Upper lobe of left lung (tissue), 6 donors: ENCODE data around the gene PDGFRA. TPM values are rescaled to one million over a fixed set of nuclear protein-coding genes. Genes with fewer than 3 reads are reported as not detected.

Source experiments
- ATAC-seq, 2 donors: fragments of 200-7000 bp; cut with Tn5 transposase; one replicate each; pipeline ENCODE4 v1.9.1; 2022; ENCODE audit warnings: mild to moderate bottlenecking in 2 of 2, moderate library complexity in 2 of 2; ENCODE audit not compliant: low FRiP score in 2 of 2
- DNase-seq, 2 donors: peaks; one replicate each; pipeline ENCODE4 v3.0.0-alpha.2; 2019 to 2020
- H3K27ac ChIP-seq, 4 donors: fragments of 200-600 bp; sonication (generic); one replicate each; pipeline ENCODE4 v1.5.1; 2016 to 2019
- H3K27me3 ChIP-seq, 4 donors: fragments of 200-600 bp; sonication (generic); one replicate each; pipeline ENCODE4 v1.5.1; 2017 to 2019
- H3K36me3 ChIP-seq, 4 donors: fragments of 200-600 bp; sonication (generic); one replicate each; pipeline ENCODE4 v1.5.1; 2016 to 2019
- H3K4me1 ChIP-seq, 4 donors: fragments of 200-600 bp; sonication (generic); one replicate each; pipeline ENCODE4 v1.5.1; 2018 to 2019
- H3K4me3 ChIP-seq, 4 donors: fragments of 200-600 bp; sonication (generic); one replicate each; pipeline ENCODE4 v1.5.1; 2017 to 2019; ENCODE audit warnings: mild to moderate bottlenecking in 2 of 4, moderate library complexity in 1 of 4
- H3K9me3 ChIP-seq, 4 donors: fragments of 200-600 bp; sonication (generic); one replicate each; pipeline ENCODE4 v1.5.1; 2018 to 2019
- CTCF ChIP-seq, 6 experiments: fragments of 450-650 bp in 4 of 6; fragments of 200-600 bp in 2 of 6; sonication (generic) in 2 of 6; IDR thresholded peaks; one replicate each; pipeline ENCODE4 v1.5.1; 2016 to 2019; ENCODE audit warnings: antibody characterized with exemption in 6 of 6
- EP300 ChIP-seq, 4 donors: sonication (generic); formaldehyde crosslinking; IDR thresholded peaks; one replicate each; pipeline ENCODE4 v1.5.1; 2017; ENCODE audit warnings: antibody characterized with exemption in 4 of 4, control low read depth in 2 of 4
- POLR2A ChIP-seq, 4 donors: fragments of 450-650 bp; IDR thresholded peaks; one replicate each; pipeline ENCODE4 v1.5.1; 2016 to 2017; ENCODE audit warnings: antibody characterized with exemption in 4 of 4, mild to moderate bottlenecking in 2 of 4
- POLR2AphosphoS5 ChIP-seq, 2 donors: sonication (generic); formaldehyde crosslinking; IDR thresholded peaks; one replicate each; pipeline ENCODE4 v1.5.1; 2017; ENCODE audit warnings: antibody characterized with exemption in 2 of 2
- whole genome bisulfite sequencing, 2 donors: methylation state at CpG; one replicate each; pipeline ENCODE4 v1.1.5; 2017 to 2018; 5-methylcytosine and 5-hydroxymethylcytosine counted together
- total RNA-seq, 6 donors: library from RNA; depleted of rRNA in 4 of 6; stranded (reverse); fragments of >200 nt in 4 of 6; gene quantifications; one replicate each; pipeline versions ENCODE4 v1.1.0 to v1.2.1, GENCODE V29; 2016 to 2021
- donor health status: DM: no; HTN: no; CAD: no; lungs with moderate emphysema.
- donor health status: DM: no; HTN: yes; CAD: no; lungs with severe emphysema.

The PDGFRA gene
- total RNA-seq, 6 donors from 2014 or later, result 60.5 to 136 (median 77.0) TPM

GRCh38 chr4:54317690-54318089 lies 88.6 kb downstream of the PDGFRA start:
- H3K4me3 ChIP-seq, result no peak overlapping the region
- H3K27me3 ChIP-seq, result no peaks in the 10 kb centered on the region
- DNase-seq (no peak), ATAC-seq (no peak)
- H3K36me3 ChIP-seq, result no peaks in the 10 kb centered on the region
- no peaks in the 10 kb centered on the region for H3K9me3 ChIP-seq
- no peaks in the 10 kb centered on the region for H3K4me1 ChIP-seq
- WGBS, 2 donors, result 94 to 98% methylated on average over 2 of the region's 2 CpGs
- TF ChIP-seq CTCF (IDR thresholded peaks at IDR 0.05) (no peak), POLR2A (IDR thresholded peaks at IDR 0.05) (no peak), EP300 (IDR thresholded peaks at IDR 0.05) (no peak), POLR2AphosphoS5 (IDR thresholded peaks at IDR 0.05) (no peak)
- H3K27ac ChIP-seq, result no peak overlapping the region

GRCh38 chr4:54318904-54319303 lies 89.8 kb downstream of the PDGFRA start:
- DNase-seq (no peak), ATAC-seq (peak in 1 of 2 donors; percentile 61)
- Histone ChIP-seq H3K27ac (no peak overlapping the region), H3K4me3 (no peak overlapping the region), H3K9me3 (no peaks in the 10 kb centered on the region), H3K27me3 (no peaks in the 10 kb centered on the region), H3K4me1 (peaks cover 0 to 6% (median 2%) of the 10 kb centered on the region in 4 donors), H3K36me3 (no peaks in the 10 kb centered on the region)
- no peak for TF ChIP-seq POLR2A (IDR thresholded peaks at IDR 0.05)
- peak; percentile 36 to 74 (median 57) for TF ChIP-seq CTCF (IDR thresholded peaks at IDR 0.05)
- no peak for TF ChIP-seq POLR2AphosphoS5 (IDR thresholded peaks at IDR 0.05)
- WGBS, 2 donors, result 22 to 35% methylated on average over 5 of the region's 5 CpGs

GRCh38 chr4:54320826-54321685 lies 92.0 kb downstream of the PDGFRA start:
- no peaks in the 10 kb centered on the region for H3K27me3 ChIP-seq
- DNase-seq (no peak), ATAC-seq (no peak)
- H3K9me3 ChIP-seq, result no peaks in the 10 kb centered on the region
- H3K36me3 ChIP-seq, result no peaks in the 10 kb centered on the region
- 87 to 92% methylated on average over 7 of the region's 7 CpGs for WGBS, 2 donors
- peaks cover 0 to 6% (median 2%) of the 10 kb centered on the region in 4 donors for H3K4me1 ChIP-seq
- no peak overlapping the region for H3K4me3 ChIP-seq
- no peak overlapping the region for H3K27ac ChIP-seq
- TF ChIP-seq POLR2AphosphoS5 (IDR thresholded peaks at IDR 0.05) (no peak), POLR2A (IDR thresholded peaks at IDR 0.05) (no peak), CTCF (IDR thresholded peaks at IDR 0.05) (no peak), EP300 (IDR thresholded peaks at IDR 0.05) (no peak)

GRCh38 chr4:54322818-54323417 lies 93.8 kb downstream of the PDGFRA start:
- Histone ChIP-seq H3K27ac (no peak overlapping the region), H3K27me3 (no peaks in the 10 kb centered on the region), H3K9me3 (no peaks in the 10 kb centered on the region), H3K36me3 (no peaks in the 10 kb centered on the region), H3K4me1 (peaks cover 0 to 6% (median 2%) of the 10 kb centered on the region in 4 donors), H3K4me3 (no peak overlapping the region)
- WGBS, 2 donors, result 38 to 40% methylated on average over 10 of the region's 10 CpGs
- peak; percentile 70 to 74 for ATAC-seq
- peak; percentile 54 to 72 (median 66) for TF ChIP-seq CTCF (IDR thresholded peaks at IDR 0.05)
- TF ChIP-seq POLR2A (IDR thresholded peaks at IDR 0.05), result no peak
- peak in 1 of 2 donors; percentile 66 for DNase-seq
